LHCN-M2 (cell line): ENCODE results near the gene NCAPD2. TPM values are rescaled to one million over a fixed set of nuclear protein-coding genes. Genes with fewer than 3 reads are reported as not detected.
A peak's percentile ranks its signal among the peaks of the same experiment; 100 is the strongest.
"Not testable (repeated sequence)": the region's sequence is repeated elsewhere in the genome, so short reads cannot be mapped to it uniquely, and the experiment has no call there.

Experiments used
- DNase-seq: peaks from one replicate; pipeline ENCODE4 v3.0.0-alpha.2; 2012; ENCODE audit warnings: low read depth
- total RNA-seq: library from RNA; depleted of rRNA; stranded (reverse); fragments of >200 nt; gene quantifications from 2 replicates; pipeline ENCODE4 v1.2.3, GENCODE V29; 2014

NCAPD2 gene
- total RNA-seq, 1 experiment from 2014 or later = 93.5 TPM

GRCh38 chr12:6464531-6464930 is 29.4 kb upstream of the NCAPD2 start:
- DNase-seq = no peak

DNA sequence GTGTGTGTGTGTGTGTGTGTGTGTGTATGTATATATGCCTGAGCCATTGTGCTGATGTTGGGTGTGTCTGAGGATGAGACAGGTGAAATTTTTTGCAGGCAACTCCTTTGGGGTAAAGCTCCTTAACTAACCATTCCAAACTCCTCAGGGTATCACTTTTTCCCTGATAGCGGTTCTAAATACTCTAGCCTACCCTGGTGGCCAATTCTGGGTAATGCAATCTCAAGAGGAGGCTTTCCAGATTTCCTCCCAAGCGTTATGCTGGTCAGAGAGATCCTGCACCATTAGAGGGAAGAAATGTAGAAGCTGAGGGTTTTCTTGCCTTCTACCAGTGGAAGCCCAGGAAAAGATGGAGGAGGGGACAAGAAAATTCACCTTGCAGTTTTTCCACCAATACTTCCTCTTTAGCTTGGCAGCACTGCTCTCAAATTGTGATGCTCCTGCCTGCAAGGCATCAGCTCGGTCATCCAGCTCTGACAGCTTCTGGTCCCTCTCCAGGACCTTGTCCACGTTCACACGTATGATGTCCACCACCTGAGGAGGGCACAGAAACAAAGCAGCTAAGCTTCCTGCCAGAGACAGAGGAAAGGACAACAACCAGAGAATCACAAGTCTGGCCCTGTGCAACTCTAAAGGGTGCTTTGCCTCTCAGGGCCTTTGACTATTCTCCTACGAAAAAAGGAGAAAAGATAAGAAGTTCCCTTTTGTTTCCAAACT is 28.3 kb upstream of the NCAPD2 start:
- peak; percentile 70 for DNase-seq

- no peak for DNase-seq
Measured at GRCh38 chr12:6466184-6466573, 27.7 kb upstream of the NCAPD2 start.

- DNase-seq = not testable (repeated sequence)
Measured at GRCh38 chr12:6466751-6467150, 27.2 kb upstream of the NCAPD2 start.

DNA sequence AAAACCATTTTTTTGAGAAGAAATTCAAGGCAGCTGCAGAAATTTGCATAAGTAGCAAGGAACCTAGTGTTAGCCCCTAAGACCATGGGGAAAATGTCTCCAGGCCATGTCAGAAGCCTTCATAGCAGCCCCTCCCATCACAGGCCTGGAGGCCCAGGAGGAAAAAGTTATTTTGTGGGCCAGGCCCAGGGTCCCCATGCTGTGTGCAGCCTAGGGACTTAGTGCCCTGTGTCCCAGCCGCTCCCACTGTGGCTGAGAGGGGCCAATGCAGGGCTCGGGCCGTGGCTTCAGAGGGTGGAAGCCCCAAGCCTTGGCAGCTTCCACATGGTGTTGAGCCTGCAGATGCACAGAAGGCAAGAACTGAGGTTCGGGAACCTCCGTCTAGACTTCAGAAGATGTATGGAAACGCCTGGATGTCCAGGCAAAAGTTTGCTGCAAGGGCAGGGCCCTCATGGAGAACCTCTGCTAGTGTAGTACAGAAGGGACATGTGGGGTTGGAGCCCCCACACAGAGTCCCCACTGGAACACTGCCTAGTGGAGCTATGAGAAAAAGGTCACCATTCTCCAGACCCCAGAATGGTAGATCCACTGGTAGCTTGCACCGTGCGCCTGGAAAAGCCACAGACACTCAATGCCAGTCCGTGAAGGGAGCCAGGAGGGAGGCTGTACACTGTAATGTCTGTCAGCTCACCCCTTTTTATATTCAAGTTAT is 26.2 kb upstream of the NCAPD2 start:
- not testable (repeated sequence) for DNase-seq

- no peak for DNase-seq
Measured at GRCh38 chr12:6468283-6468575, 25.7 kb upstream of the NCAPD2 start.

DNA sequence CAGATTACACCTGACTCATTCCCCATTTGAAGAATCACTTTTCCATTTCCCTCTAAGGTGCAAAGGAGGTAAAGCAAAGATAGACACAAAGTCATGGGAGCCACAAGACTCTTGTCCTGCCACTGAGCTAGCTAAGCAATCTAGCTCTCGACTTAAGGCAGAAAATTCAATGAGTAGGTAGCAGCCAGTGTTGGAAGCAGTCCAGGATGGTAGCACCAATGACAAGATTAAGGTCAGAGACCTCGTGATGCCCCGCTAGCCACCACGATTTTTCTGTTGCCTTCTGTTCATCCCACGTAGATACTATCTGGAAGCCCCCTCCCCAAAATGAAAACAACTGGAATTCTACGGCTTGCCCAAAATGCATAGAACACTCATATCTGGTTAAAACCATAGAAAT is 24.8 kb upstream of the NCAPD2 start:
- no peak for DNase-seq

DNA sequence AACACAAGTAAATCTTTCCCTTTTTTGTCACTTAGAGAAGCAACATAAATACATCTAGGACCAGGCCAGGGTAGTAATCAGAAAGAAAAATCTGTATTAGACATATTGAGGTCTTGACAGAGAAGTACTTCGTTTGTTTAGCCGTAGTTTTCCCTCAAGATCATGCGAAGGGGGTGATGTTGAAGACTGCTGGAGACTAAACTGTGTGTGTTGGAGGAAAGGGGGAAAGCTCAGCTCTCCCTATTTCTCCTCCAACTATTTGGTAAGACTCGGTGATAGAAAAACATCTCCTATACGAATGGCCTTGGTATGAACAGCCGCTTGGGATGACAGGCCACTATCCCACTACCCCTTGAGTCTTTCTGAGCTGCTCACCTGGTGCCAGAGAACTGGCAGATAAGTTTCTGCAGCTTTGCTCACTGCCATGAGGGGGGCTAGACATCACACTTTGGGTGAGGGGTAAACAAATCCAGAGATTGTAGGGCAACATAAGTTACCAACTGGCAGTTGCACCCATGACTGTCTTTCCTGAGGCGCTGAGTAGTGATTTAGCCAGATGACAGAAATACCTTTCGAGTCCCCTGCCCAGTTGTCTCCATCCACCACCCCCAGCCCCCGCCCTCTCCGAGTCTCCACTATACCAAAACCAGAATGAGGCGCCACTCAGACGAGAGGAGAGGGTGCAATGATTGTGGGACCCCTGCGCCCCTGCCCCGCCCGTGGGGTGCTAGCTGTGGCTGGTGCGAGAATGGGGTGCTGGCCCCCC is 24.1 kb upstream of the NCAPD2 start:
- peak; percentile 20 for DNase-seq

DNA sequence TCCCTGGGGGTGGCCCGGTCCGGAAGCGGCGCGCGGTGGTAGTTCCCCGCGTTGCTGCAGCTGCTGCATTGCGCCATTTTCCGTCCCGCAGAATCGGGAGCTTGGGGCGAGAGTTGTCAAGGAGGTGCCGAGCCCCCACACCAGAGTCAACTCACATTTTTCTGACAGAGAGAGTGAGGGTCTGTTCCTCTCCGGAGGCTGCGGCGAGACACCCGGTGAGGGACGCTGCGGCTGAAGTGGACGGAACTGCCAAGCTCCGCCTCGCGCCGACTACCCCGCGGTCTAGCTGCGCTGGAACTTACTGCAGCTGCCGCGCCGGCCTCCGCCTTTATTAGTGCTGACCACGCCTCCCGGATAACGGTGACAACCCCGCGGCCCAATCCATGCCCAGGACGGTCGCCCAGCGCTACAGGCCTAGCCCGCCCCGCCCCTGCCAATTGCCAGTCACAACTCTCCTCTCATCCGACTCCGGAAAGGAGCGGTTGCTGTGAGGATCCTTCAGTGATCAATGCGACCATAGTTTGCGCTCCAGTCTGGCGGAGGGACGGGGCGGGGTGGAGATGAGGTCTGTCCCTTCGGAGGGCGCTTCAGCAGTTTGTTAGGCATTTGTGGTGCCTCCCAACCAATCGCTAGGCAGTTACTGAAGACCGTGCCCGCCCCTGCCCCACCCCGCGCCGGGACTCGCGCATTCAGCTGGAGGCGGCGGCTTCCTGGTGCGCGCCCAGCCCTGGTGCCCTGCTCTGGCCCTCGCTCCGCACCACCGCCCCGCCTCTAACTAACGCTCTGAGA is 23.3 kb upstream of the NCAPD2 start, which contains the start of gene VAMP1:
VAMP1 (minus strand) TSS at position 303 of the 789 bp plus-strand sequence; CDS start at position 157, 146 bp downstream.
- DNase-seq = peak; percentile 98

GRCh38 chr12:6471989-6472360 is 21.9 kb upstream of the NCAPD2 start:
- peak; percentile 38 for DNase-seq

DNA sequence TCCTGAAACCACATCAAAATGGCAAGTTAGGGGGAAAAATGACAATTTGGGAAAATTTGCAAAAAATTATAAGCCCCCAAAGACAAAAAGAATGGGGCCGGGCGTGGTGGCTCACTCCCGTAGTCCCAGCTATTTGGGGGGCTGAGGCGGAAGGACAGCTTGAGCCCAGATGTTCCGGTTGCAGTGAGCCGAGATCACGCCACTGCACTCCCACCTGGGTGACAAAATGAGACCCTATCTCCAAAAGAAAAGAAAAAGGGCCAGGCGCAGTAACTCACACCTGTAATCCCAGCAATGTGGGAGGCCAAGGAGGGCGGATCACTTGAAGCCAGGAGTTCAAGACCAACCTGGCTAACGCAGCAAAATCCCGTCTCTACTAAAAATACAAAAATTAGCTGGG is 21.4 kb upstream of the NCAPD2 start:
- no peak for DNase-seq

DNA sequence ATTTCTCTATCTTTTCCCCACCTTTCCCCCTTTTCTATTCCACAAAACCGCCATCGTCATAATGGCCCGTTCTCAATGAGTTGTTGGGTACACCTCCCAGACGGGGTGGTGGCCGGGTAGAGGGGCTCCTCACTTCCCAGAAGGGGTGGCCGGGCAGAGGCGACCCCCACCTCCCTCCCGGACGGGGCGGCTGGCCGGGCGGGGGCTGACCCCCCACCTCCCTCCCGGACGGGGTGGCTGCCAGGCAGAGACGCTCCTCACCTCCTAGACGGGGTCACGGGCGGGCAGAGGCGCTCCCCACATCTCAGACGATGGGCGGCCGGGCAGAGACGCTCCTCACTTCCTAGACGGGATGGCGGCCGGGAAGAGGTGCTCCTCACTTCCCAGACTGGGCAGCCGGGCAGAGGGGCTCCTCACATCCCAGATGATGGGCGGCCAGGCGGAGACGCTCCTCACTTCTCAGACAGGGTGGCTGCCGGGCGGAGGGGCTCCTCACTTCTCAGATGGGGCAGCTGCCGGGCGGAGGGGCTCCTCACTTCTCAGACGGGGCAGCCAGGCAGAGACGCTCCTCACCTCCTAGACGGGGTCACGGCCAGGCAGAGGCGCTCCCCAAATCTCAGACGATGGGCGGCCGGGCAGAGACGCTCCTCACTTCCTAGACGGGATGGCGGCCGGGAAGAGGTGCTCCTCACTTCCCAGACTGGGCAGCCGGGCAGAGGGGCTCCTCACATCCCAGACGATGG is 18.5 kb upstream of the NCAPD2 start:
- DNase-seq = not testable (repeated sequence)

DNA sequence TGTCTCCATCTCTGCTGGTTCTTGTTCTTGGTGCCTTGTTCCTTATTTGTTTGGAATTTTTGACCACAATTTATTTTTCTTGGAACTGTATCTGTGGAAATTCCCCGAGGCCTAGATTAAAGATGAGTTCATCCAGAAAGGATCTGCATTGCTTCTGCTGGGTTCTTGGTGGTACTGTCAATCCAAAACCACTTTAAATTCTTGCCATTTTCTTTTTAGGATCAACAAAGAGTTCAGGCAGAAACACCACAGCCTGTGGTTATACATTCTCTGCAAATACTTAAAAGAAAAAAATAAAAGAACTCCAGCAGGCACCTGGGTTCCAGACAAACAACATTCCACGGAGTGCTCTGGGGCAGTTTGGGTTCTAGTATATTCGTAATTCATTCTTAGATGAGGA is 17.4 kb upstream of the NCAPD2 start:
- DNase-seq = peak; percentile 58

- not testable (repeated sequence) for DNase-seq
Measured at GRCh38 chr12:6477601-6478377, 16.1 kb upstream of the NCAPD2 start.

DNA sequence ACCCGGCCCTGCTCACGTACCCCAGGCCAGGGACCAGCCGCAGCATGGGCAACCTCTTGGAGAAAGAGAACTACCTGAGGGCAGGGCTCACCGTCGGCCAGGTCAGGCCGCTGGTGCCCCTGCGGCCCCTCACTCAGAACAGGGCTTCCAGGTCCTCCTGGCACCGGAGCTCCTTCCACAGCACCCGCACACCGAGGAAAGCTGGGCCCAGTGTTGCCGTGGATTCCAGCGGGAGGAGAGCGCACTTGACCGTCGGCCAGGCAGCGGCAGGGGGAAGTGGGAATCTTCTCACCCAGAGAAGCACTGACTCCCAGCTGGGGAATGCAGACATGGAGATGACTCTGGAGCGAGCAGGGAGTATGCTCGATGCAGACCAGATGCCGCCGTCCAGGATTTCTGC is 15.5 kb upstream of the NCAPD2 start:
- DNase-seq = no peak

DNA sequence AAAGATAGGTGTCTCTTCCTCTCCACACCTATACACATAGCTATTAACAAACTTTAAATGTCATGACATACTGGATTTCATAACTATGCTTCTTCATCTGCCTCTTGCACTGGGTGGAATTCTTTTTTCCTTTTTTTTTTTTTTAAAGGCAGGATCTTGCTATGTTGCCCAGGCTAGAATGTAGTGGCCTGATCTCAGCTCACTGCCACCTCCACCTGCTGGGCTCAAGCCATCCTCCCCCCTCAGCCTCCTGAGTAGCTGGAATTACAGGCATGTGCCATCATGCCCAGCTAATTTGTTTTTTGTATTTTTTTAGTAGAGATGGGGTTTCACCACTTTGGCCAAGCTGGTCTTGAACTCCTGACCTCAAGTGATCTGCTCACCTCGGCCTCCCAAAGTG is 5.7 kb upstream of the NCAPD2 start:
- DNase-seq = no peak

- no peak for DNase-seq
Measured at GRCh38 chr12:6489449-6489848, 4.5 kb upstream of the NCAPD2 start.

DNA sequence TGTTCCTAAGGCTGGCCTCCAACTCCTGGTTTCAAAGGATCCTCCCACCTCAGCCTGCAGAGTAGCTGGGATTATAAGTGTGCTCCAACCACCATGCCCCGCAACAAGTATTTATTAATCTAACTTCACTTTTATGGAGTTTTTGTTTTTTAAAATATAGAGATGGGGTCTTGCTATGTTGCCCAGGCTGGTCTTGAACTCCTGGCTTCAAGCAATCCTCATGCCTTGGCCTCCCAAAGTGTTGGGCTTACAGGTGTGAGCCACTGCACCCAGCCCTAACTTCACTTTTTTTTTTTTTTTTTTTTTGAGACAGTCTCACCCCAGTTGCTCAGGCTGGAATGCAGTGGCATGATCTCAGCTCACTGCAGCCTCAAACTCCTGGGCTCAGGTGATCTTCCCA is 3.2 kb upstream of the NCAPD2 start:
- DNase-seq = not testable (repeated sequence)

- DNase-seq = peak; percentile 90
Measured at GRCh38 chr12:6492838-6493496, 935 bp upstream of the NCAPD2 start, which contains the start of gene MRPL51. TSS of gene MRPL51 (minus strand) at chr12:6493262. CDS start at chr12:6493136, 126 bp downstream.
